GM10266 (cell line): ENCODE measurements around the gene NTSR1.

ENCODE experiments used
- DNase-seq: peaks from one replicate; pipeline ENCODE4 v3.0.0; 2012; ENCODE audit errors: extremely low spot score
- CTCF ChIP-seq: IDR thresholded peaks from 2 replicates; pipeline ENCODE4 v1.5.1; 2012; ENCODE audit warnings: mild to moderate bottlenecking, low read depth; ENCODE audit not compliant: control insufficient read depth, insufficient read depth; ENCODE audit errors: missing control alignments

Gene NTSR1

GRCh38 chr20:62749851-62750445 is 41.3 kb downstream of the NTSR1 start:
- TF ChIP-seq CTCF, result no peak
- no peak for DNase-seq

DNA sequence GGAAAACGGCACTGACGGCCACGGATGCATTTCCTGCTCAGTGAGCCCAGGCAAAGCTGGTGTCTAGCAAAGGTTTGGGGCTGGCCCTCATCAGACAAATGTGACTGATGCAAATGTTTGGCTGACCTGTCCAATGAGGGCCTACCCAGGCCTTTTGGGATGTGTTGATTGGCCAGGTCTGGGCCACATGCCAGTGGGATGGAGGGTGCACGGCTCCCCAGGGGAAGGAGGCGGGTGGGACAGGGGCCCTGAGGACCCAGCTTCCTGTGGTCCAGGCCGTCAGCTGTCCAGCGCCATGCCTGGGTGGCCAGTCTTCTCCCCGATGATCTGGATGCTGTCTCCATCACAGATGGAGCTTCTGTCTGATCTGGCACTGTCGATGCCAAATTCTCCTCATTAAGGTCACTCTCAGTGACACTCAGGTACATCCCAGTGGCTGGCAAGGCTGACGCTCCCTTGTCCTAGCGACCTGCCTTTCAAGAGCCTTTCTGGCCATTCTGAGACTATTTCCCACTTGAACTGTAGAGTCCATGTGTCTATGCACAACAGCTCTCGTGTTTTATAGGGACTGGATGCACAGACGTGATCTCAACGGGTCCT is 43.0 kb downstream of the NTSR1 start:
- DNase-seq, result no peak
- TF ChIP-seq CTCF, result no peak

DNA sequence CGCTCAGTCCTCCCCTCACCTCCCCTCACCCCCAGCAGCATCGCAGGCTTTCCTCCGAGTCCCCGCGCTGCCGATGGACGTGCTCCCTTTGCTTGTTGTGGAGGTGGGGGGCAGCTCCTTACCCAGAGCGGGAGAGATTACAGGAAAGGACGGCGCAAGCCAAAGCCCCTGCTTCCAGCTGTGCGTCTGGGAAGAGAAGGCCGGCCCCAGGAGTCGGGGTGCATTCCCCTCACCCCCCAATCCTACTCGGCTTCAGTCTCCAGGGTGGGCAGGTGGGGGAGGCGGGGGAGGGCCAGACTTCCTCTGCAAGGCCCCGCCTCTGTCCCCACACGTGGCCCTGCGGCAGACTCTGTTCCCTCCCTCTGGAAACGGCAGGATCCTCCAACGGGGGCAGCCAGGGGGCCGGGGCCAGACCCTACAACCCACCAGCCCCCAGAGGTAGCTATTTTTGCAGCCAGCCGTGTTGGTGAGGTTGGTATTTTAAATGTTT is 43.6 kb downstream of the NTSR1 start:
- no peak for TF ChIP-seq CTCF
- no peak for DNase-seq

- no peak for DNase-seq
- no peak for TF ChIP-seq CTCF
These were observed 44.2 kb downstream of the NTSR1 start for GRCh38 chr20:62752671-62753501.

DNA sequence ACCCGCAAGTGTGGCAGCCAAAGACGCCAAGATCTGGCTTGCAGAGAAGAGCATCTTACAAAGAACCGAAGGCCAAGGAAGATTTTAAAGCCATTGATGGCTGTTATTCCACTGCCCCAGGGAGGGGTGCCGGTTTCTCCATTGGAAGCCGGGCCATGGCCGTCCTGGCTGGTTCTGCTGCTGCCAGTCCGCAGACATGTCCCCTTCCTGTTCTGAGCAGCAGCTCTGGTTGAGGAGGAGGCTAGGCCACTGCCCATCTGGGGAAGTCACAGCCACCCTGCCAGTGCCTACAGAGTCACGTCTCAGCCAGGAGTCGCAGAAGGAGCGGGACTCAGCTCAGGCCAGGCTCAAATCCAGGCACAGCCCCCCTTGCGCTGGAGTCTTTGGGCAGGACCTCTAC is 45.0 kb downstream of the NTSR1 start:
- no peak for TF ChIP-seq CTCF
- DNase-seq, result no peak

- no peak for DNase-seq
- TF ChIP-seq CTCF, result no peak
These were observed 45.7 kb downstream of the NTSR1 start for GRCh38 chr20:62754122-62754990.
